GM19455 (cell line): ENCODE measurements around the gene C2CD3.
A peak's percentile ranks its signal among the peaks of the same experiment; 100 is the strongest.

Experiments used
- ATAC-seq: cut with Tn5 transposase; IDR thresholded peaks from one replicate; pipeline ENCODE4 v1.9.1; 2021; ENCODE audit not compliant: unreplicated experiment

The C2CD3 gene

GRCh38 chr11:74170694-74171629, at the start of gene C2CD3, which contains the start of gene PPME1:
C2CD3 (minus strand) TSS chr11:74171002; CDS start chr11:74170792, 210 bp downstream.
PPME1 (plus strand) TSS chr11:74171289; CDS start chr11:74171422, 133 bp downstream.
- peak; percentile 96 for ATAC-seq

GRCh38 chr11:74220376-74220775, 49.6 kb upstream of the C2CD3 start:
- no peak for ATAC-seq

GRCh38 chr11:74212533-74212932, 41.7 kb upstream of the C2CD3 start:
- ATAC-seq, result no peak

- no peak for ATAC-seq
Measured at GRCh38 chr11:74208507-74208906, 37.7 kb upstream of the C2CD3 start.

GRCh38 chr11:74206746-74207145, 35.9 kb upstream of the C2CD3 start:
- ATAC-seq, result no peak

- no peak for ATAC-seq
Measured at GRCh38 chr11:74205181-74205580, 34.4 kb upstream of the C2CD3 start.

GRCh38 chr11:74204701-74205100, 33.9 kb upstream of the C2CD3 start:
- no peak for ATAC-seq

- ATAC-seq, result no peak
Measured at GRCh38 chr11:74203966-74204365, 33.2 kb upstream of the C2CD3 start.

- no peak for ATAC-seq
Measured at GRCh38 chr11:74196781-74197486, 26.1 kb upstream of the C2CD3 start.

- no peak for ATAC-seq
Measured at GRCh38 chr11:74195828-74196227, 25.0 kb upstream of the C2CD3 start.

GRCh38 chr11:74185695-74186094, 14.9 kb upstream of the C2CD3 start:
- no peak for ATAC-seq

- no peak for ATAC-seq
Measured at GRCh38 chr11:74185285-74185684, 14.5 kb upstream of the C2CD3 start.

GRCh38 chr11:74182635-74183034, 11.8 kb upstream of the C2CD3 start:
- ATAC-seq, result no peak

- no peak for ATAC-seq
Measured at GRCh38 chr11:74179234-74180052, 8.6 kb upstream of the C2CD3 start.

GRCh38 chr11:74175920-74176319, 5.1 kb upstream of the C2CD3 start:
- no peak for ATAC-seq

GRCh38 chr11:74171997-74172396, 1.2 kb upstream of the C2CD3 start:
- ATAC-seq, result no peak

GRCh38 chr11:74171630-74171968, 797 bp upstream of the C2CD3 start:
- no peak for ATAC-seq

- no peak for ATAC-seq
Measured at GRCh38 chr11:74169738-74170458, 904 bp downstream of the C2CD3 start.

- no peak for ATAC-seq
Measured at GRCh38 chr11:74168838-74169237, 2.0 kb downstream of the C2CD3 start.

- peak; percentile 55 for ATAC-seq
Measured at GRCh38 chr11:74162681-74163467, 7.9 kb downstream of the C2CD3 start.
